ENCODE results near the gene INPP5F. TPM values are rescaled to one million over a fixed set of nuclear protein-coding genes. Genes with fewer than 3 reads are reported as not detected.

INPP5F gene, protein sequence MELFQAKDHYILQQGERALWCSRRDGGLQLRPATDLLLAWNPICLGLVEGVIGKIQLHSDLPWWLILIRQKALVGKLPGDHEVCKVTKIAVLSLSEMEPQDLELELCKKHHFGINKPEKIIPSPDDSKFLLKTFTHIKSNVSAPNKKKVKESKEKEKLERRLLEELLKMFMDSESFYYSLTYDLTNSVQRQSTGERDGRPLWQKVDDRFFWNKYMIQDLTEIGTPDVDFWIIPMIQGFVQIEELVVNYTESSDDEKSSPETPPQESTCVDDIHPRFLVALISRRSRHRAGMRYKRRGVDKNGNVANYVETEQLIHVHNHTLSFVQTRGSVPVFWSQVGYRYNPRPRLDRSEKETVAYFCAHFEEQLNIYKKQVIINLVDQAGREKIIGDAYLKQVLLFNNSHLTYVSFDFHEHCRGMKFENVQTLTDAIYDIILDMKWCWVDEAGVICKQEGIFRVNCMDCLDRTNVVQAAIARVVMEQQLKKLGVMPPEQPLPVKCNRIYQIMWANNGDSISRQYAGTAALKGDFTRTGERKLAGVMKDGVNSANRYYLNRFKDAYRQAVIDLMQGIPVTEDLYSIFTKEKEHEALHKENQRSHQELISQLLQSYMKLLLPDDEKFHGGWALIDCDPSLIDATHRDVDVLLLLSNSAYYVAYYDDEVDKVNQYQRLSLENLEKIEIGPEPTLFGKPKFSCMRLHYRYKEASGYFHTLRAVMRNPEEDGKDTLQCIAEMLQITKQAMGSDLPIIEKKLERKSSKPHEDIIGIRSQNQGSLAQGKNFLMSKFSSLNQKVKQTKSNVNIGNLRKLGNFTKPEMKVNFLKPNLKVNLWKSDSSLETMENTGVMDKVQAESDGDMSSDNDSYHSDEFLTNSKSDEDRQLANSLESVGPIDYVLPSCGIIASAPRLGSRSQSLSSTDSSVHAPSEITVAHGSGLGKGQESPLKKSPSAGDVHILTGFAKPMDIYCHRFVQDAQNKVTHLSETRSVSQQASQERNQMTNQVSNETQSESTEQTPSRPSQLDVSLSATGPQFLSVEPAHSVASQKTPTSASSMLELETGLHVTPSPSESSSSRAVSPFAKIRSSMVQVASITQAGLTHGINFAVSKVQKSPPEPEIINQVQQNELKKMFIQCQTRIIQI
- 11.5 TPM for total RNA-seq

DNA sequence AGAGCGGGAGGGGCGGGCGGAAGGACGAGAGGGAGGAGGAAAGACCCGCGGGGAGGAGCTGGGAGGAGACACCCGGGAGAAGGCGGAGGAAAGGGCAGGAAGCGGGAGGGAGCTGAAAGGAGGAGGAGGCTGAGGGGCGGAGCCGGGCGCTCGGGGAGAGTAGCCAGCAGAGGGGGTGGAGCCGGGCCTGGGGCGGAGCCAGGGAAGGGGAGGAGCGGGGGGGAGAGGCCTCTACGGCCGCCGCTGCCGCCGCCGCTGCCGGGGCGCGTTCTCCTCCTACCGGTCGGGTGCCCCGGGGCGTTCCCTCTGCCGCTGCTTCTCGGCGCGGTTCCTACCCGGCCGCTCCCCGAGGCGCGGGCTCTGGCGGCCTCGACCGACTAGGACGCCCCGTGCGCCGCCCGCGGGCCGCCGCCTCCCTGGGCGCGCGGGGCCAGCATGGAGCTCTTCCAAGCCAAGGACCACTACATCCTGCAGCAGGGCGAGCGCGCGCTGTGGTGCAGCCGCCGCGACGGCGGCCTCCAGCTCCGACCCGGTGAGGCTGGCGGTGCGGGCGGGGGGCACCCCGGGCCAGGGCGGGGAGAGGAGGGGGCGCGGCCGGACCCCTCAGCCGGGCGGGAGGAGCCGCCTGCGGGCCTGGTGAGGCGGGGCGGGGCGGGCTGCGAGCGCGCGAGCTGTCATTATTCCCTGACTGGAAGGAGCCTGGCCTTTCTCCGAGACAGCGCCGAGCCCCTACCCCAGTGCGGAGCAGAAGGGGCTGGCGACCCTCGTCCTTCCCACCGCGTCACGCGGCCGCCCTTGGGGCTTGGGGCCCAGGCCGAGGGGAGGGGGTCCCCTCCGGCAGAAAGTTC lies at the start of gene INPP5F:
INPP5F (plus strand) TSS at position 223 of the 848 bp plus-strand sequence; CDS start at position 436, 213 bp downstream.
- Histone ChIP-seq H3K36me3 (ENCODE audit: control insufficient read depth in 3 of 3, insufficient read depth in 3 of 3, low read length in 3 of 3) (no peaks in the 10 kb centered on the region), H3K4me1 (ENCODE audit: control insufficient read depth in 3 of 3, insufficient read depth in 3 of 3, low read length in 3 of 3) (peaks cover 18 to 25% (median 21%) of the 10 kb centered on the region in 3 donors), H3K9me3 (ENCODE audit: control insufficient read depth in 3 of 3, low read length in 3 of 3) (no peaks in the 10 kb centered on the region), H3K27ac (ENCODE audit: low read depth, low read length) (peak within 1 kb of the TSS; percentile 96), H3K27me3 (ENCODE audit: control insufficient read depth in 3 of 3, insufficient read depth in 3 of 3, low read length in 3 of 3) (no peaks in the 10 kb centered on the region), H3K9ac (ENCODE audit: low read depth in 1 of 3, low read length in 3 of 3) (peak within 1 kb of the TSS; percentile 91 to 96 (median 92)), H3K4me3 (ENCODE audit: low read length in 3 of 3) (peak within 1 kb of the TSS; percentile 82 to 89 (median 86))

DNA sequence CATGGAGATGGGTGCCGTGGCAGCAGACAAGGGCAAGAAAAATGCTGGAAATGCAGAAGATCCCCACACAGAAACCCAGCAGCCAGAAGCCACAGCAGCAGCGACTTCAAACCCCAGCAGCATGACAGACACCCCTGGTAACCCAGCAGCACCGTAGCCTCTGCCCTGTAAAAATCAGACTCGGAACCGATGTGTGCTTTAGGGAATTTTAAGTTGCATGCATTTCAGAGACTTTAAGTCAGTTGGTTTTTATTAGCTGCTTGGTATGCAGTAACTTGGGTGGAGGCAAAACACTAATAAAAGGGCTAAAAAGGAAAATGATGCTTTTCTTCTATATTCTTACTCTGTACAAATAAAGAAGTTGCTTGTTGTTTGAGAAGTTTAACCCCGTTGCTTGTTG lies 48.7 kb upstream of the INPP5F start:
- Histone ChIP-seq H3K27ac (ENCODE audit: low read depth, low read length) (peak overlapping the region; percentile 20), H3K9ac (ENCODE audit: low read depth in 1 of 3, low read length in 3 of 3) (peak overlapping the region in 1 of 3 donors; percentile 50), H3K27me3 (ENCODE audit: control insufficient read depth in 3 of 3, insufficient read depth in 3 of 3, low read length in 3 of 3) (no peaks in the 10 kb centered on the region), H3K4me1 (ENCODE audit: control insufficient read depth in 3 of 3, insufficient read depth in 3 of 3, low read length in 3 of 3) (peaks cover 68 to 74% (median 73%) of the 10 kb centered on the region in 3 donors), H3K36me3 (ENCODE audit: control insufficient read depth in 3 of 3, insufficient read depth in 3 of 3, low read length in 3 of 3) (peaks cover 33 to 41% (median 38%) of the 10 kb centered on the region in 3 donors), H3K4me3 (ENCODE audit: low read length in 3 of 3) (no peak overlapping the region), H3K9me3 (ENCODE audit: control insufficient read depth in 3 of 3, low read length in 3 of 3) (no peaks in the 10 kb centered on the region)

DNA sequence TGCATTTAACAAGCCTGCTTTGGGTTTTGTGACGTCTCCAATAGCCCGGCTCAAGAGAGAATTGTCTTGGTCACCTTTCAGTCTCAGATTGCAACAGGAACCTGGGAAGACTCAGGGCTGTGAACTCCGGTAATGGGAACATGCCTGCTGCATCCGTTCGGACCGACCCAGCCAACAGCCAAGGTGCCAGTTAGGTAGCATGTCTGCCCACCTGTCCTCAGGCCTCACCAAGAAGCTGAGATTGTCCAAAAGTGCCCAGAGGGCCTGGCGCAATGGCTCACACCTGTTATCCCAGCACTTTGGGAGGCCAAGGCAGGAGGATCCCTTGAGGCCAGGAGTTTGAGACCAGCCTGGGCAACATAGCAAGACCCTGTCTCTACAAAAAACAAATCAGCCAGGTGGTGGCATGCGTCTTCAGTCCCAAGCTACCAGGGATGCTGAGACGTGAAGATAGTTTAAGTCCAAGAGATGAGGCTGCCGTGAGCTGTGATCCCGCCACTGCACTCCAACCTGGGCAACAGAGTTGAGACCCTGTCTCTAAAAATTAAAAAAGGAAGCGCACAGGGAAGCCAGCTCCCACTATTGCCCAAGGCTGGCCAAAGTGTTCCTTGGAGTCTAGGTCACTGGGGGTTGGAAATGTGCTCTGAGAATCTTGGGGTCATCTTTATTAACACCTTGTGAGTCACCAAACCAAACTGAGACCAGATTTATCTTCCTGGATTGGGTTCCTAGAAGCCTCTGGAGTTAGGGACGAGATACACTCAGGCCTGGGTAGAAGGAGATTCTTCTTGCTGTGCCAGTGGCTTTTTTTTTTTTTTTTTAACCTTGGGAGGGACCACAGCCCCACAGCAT lies 47.7 kb upstream of the INPP5F start:
- H3K4me3 ChIP-seq (ENCODE audit: low read length in 3 of 3): peak overlapping the region in 1 of 3 donors; percentile 14
- no peaks in the 10 kb centered on the region for H3K27me3 ChIP-seq (ENCODE audit: control insufficient read depth in 3 of 3, insufficient read depth in 3 of 3, low read length in 3 of 3)
- H3K36me3 ChIP-seq (ENCODE audit: control insufficient read depth in 3 of 3, insufficient read depth in 3 of 3, low read length in 3 of 3): peaks cover 23 to 31% (median 28%) of the 10 kb centered on the region in 3 donors
- peak overlapping the region; percentile 84 for H3K27ac ChIP-seq (ENCODE audit: low read depth, low read length)
- peaks cover 69 to 70% (median 70%) of the 10 kb centered on the region in 3 donors for H3K4me1 ChIP-seq (ENCODE audit: control insufficient read depth in 3 of 3, insufficient read depth in 3 of 3, low read length in 3 of 3)
- peak overlapping the region in 2 of 3 donors; percentile 46 to 65 for H3K9ac ChIP-seq (ENCODE audit: low read depth in 1 of 3, low read length in 3 of 3)
- no peaks in the 10 kb centered on the region for H3K9me3 ChIP-seq (ENCODE audit: control insufficient read depth in 3 of 3, low read length in 3 of 3)

DNA sequence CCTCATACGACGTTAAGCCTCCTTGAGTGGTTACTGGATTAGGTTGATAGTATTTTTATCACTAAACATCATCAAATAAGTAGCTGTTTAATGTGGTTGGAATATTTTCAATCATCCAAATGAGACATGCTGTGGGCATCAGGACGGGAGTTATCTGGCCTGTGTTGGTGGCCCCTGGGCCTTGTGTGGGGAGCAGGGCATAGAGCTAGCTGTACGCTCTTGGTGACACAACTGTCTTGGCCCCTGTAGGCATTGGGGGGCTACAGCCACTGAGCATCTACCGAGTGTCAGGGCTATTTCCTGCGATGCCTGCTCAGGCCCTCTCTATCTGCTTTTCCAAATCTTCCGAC lies 46.4 kb upstream of the INPP5F start:
- Histone ChIP-seq H3K4me1 (ENCODE audit: control insufficient read depth in 3 of 3, insufficient read depth in 3 of 3, low read length in 3 of 3) (peaks cover 60 to 67% (median 66%) of the 10 kb centered on the region in 3 donors), H3K36me3 (ENCODE audit: control insufficient read depth in 3 of 3, insufficient read depth in 3 of 3, low read length in 3 of 3) (peaks cover 14 to 20% (median 16%) of the 10 kb centered on the region in 3 donors), H3K27me3 (ENCODE audit: control insufficient read depth in 3 of 3, insufficient read depth in 3 of 3, low read length in 3 of 3) (no peaks in the 10 kb centered on the region), H3K27ac (ENCODE audit: low read depth, low read length) (peak overlapping the region; percentile 84), H3K9me3 (ENCODE audit: control insufficient read depth in 3 of 3, low read length in 3 of 3) (no peaks in the 10 kb centered on the region), H3K4me3 (ENCODE audit: low read length in 3 of 3) (no peak overlapping the region), H3K9ac (ENCODE audit: low read depth in 1 of 3, low read length in 3 of 3) (no peak overlapping the region)

DNA sequence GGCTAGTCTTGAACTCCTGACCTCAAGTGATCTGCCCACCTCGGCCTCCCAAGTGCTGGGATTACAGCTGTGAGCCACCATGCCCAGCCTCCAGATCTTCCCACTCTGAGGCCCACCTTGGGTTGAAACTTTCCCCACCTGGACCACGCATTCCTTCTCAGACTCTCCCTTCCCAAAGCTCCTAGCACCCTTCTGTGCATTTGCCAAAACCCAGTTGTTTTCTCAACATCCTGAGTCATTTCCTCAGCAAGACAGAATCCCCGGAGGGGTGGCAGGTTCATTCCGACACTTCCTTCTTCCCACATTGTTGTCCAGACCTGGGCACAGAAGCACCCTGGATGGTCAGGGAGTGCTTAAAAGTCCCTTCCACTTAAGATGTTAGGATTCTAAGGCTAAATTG lies 45.8 kb upstream of the INPP5F start:
- peaks cover 60 to 65% (median 64%) of the 10 kb centered on the region in 3 donors for H3K4me1 ChIP-seq (ENCODE audit: control insufficient read depth in 3 of 3, insufficient read depth in 3 of 3, low read length in 3 of 3)
- peak overlapping the region in 1 of 3 donors; percentile 60 for H3K4me3 ChIP-seq (ENCODE audit: low read length in 3 of 3)
- peak overlapping the region; percentile 25 to 75 (median 47) for H3K9ac ChIP-seq (ENCODE audit: low read depth in 1 of 3, low read length in 3 of 3)
- H3K9me3 ChIP-seq (ENCODE audit: control insufficient read depth in 3 of 3, low read length in 3 of 3): no peaks in the 10 kb centered on the region
- peak overlapping the region; percentile 84 for H3K27ac ChIP-seq (ENCODE audit: low read depth, low read length)
- peaks cover 14 to 19% (median 16%) of the 10 kb centered on the region in 3 donors for H3K36me3 ChIP-seq (ENCODE audit: control insufficient read depth in 3 of 3, insufficient read depth in 3 of 3, low read length in 3 of 3)
- H3K27me3 ChIP-seq (ENCODE audit: control insufficient read depth in 3 of 3, insufficient read depth in 3 of 3, low read length in 3 of 3): no peaks in the 10 kb centered on the region

DNA sequence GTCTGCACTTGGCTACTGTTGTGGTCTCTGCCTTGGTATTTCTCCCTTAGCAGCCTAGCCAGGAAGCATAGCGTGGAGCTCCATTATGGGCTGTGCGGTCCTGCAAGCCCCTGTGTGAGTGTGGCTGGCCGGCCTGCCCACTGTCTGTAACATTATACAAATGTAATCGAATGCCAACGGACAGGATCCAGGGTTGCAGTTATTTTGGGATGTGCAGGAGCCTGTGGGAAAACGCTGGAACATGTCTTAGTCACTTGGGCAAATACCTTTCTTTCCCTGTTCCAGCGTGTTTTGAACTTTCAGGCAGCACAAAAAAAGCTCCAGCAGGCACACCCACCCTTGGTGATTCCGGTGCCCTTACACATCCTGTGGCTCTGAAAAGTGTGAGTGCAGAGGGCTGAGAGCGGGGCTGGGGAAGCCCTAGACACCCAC lies 45.2 kb upstream of the INPP5F start:
- Histone ChIP-seq H3K9ac (ENCODE audit: low read depth in 1 of 3, low read length in 3 of 3) (peak overlapping the region; percentile 25 to 75 (median 51)), H3K4me1 (ENCODE audit: control insufficient read depth in 3 of 3, insufficient read depth in 3 of 3, low read length in 3 of 3) (peaks cover 55 to 62% (median 60%) of the 10 kb centered on the region in 3 donors), H3K36me3 (ENCODE audit: control insufficient read depth in 3 of 3, insufficient read depth in 3 of 3, low read length in 3 of 3) (peaks cover 14 to 16% (median 16%) of the 10 kb centered on the region in 3 donors), H3K27me3 (ENCODE audit: control insufficient read depth in 3 of 3, insufficient read depth in 3 of 3, low read length in 3 of 3) (no peaks in the 10 kb centered on the region), H3K9me3 (ENCODE audit: control insufficient read depth in 3 of 3, low read length in 3 of 3) (no peaks in the 10 kb centered on the region), H3K4me3 (ENCODE audit: low read length in 3 of 3) (peak overlapping the region in 2 of 3 donors; percentile 13 to 60), H3K27ac (ENCODE audit: low read depth, low read length) (peak overlapping the region; percentile 84)

DNA sequence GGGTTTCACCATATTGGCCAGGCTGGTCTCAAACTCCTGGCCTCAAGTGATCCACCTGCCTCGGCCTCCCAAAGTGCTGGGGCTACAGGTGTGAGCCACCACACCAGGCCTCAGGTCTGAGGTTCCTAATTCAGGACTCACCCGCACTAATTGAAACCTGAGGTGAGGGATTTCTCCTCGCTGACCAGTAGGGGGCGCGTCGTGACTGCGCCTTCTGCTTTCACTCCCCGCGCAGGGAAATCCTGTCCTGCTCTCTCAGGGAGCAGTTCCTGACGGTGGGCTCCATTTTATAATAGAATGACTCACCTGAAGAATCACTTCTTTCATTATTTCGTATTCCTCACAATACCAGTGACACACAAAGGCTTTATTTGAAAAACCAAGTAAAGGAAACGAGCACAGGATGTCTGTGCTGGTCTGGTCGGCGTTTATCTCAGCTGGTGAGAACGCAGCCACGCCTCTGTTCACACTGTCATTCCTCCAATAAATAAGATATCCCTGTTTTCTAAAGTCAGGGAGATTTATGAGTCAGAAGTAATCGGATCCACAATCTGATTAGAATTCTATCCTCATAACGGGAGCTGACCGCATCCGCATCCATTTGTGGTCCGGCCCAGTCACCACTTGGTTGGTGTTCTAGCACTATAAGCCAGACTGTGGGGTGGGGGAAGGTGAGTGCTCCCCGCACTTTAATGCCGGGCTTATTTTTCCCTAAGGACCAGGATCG lies 39.2 kb upstream of the INPP5F start:
- Histone ChIP-seq H3K27ac (ENCODE audit: low read depth, low read length) (peak overlapping the region; percentile 37), H3K9me3 (ENCODE audit: control insufficient read depth in 3 of 3, low read length in 3 of 3) (no peaks in the 10 kb centered on the region), H3K4me1 (ENCODE audit: control insufficient read depth in 3 of 3, insufficient read depth in 3 of 3, low read length in 3 of 3) (peaks cover 16 to 26% (median 17%) of the 10 kb centered on the region in 3 donors), H3K36me3 (ENCODE audit: control insufficient read depth in 3 of 3, insufficient read depth in 3 of 3, low read length in 3 of 3) (no peaks in the 10 kb centered on the region), H3K9ac (ENCODE audit: low read depth in 1 of 3, low read length in 3 of 3) (peak overlapping the region in 2 of 3 donors; percentile 34 to 40), H3K27me3 (ENCODE audit: control insufficient read depth in 3 of 3, insufficient read depth in 3 of 3, low read length in 3 of 3) (no peaks in the 10 kb centered on the region), H3K4me3 (ENCODE audit: low read length in 3 of 3) (peak overlapping the region; percentile 27 to 72 (median 63))
